HepG2 (cell line): Measurements from ENCODE around the gene PKD2L1. TPM values are rescaled to one million over a fixed set of nuclear protein-coding genes. Genes with fewer than 3 reads are reported as not detected.

Experiments
- CCDC6 ChIP-seq: sonication (generic); formaldehyde crosslinking; IDR thresholded peaks from 2 replicates; pipeline ENCODE4 v1.8.1; 2022; ENCODE audit warnings: mild to moderate bottlenecking, missing genetic modification reagents, moderate library complexity
- E2F1 ChIP-seq: sonication (generic); formaldehyde crosslinking; IDR thresholded peaks from 2 replicates; pipeline ENCODE4 v1.5.0; 2020; ENCODE audit warnings: missing genetic modification reagents
- JUND ChIP-seq: sonication (generic); formaldehyde crosslinking; IDR thresholded peaks from 2 replicates; pipeline ENCODE4 v1.8.0; 2022; ENCODE audit warnings: mild to moderate bottlenecking, missing genetic modification reagents
- KDM1A ChIP-seq: IDR thresholded peaks from 2 replicates; pipeline ENCODE4 v1.6.1; 2016; ENCODE audit warnings: missing compliant biosample characterization
- KLF12 ChIP-seq: sonication (generic); formaldehyde crosslinking; IDR thresholded peaks from 2 replicates; pipeline ENCODE4 v1.4.0; 2020; ENCODE audit warnings: missing genetic modification reagents, borderline replicate concordance
- MAFK ChIP-seq, 2 experiments: IDR thresholded peaks in 1 of 2; conservative IDR thresholded peaks in 1 of 2; 2 replicates each; pipeline ENCODE4 v1.6.1; 2011; ENCODE audit warnings: improper control_type of control experiment in 2 of 2, low read length in 2 of 2
- PAXIP1 ChIP-seq: sonication (generic); formaldehyde crosslinking; conservative IDR thresholded peaks from 2 replicates; pipeline ENCODE4 v1.4.0; 2020; ENCODE audit warnings: mild to moderate bottlenecking, missing genetic modification reagents, moderate library complexity
- PHF21A ChIP-seq: sonication (generic); formaldehyde crosslinking; IDR thresholded peaks from 2 replicates; pipeline ENCODE4 v1.5.0; 2020; ENCODE audit warnings: mild to moderate bottlenecking, missing genetic modification reagents
- RERE ChIP-seq: IDR thresholded peaks from 2 replicates; pipeline ENCODE4 v1.6.1; 2016; ENCODE audit warnings: low read depth, missing genetic modification reagents, missing compliant biosample characterization
- SOX5 ChIP-seq: IDR thresholded peaks from 2 replicates; pipeline ENCODE4 v1.6.1; 2016; ENCODE audit warnings: borderline replicate concordance
- TOE1 ChIP-seq: sonication (generic); formaldehyde crosslinking; IDR thresholded peaks from 2 replicates; pipeline ENCODE4 v1.4.0; 2020; ENCODE audit warnings: mild to moderate bottlenecking, missing genetic modification reagents
- ZFYVE20 ChIP-seq: sonication (generic); formaldehyde crosslinking; IDR thresholded peaks from 2 replicates; pipeline ENCODE4 v1.8.0; 2023; ENCODE audit warnings: low read depth, mild to moderate bottlenecking, moderate library complexity, missing genetic modification reagents, borderline replicate concordance
- ZNF276 ChIP-seq: sonication (generic); formaldehyde crosslinking; IDR thresholded peaks from 2 replicates; pipeline ENCODE4 v1.4.0; 2020; ENCODE audit warnings: mild to moderate bottlenecking, low read depth, missing genetic modification reagents
- ZNF367 ChIP-seq: sonication (generic); formaldehyde crosslinking; IDR thresholded peaks from 2 replicates; pipeline ENCODE4 v1.4.0; 2020; ENCODE audit warnings: missing genetic modification reagents, borderline replicate concordance
- ZNF614 ChIP-seq: IDR thresholded peaks from 2 replicates; pipeline ENCODE4 v1.6.1; 2018; ENCODE audit warnings: missing biosample characterization, missing genetic modification reagents, inconsistent platforms, borderline replicate concordance
- polyA plus RNA-seq, 8 experiments: library from polyadenylated mRNA; depleted of rRNA in 3 of 8; stranded (reverse) in 7 of 8; unstranded in 1 of 8; fragments of >200 nt; fragmentation: Illumina TruSeq in 4 of 8; extraction: Trizol in 4 of 8; gene quantifications; 2 replicates each; pipeline versions ENCODE4 v1.2.1 to v1.2.3, GENCODE V29; 2011 to 2016; ENCODE audit warnings: low read depth in 4 of 8, missing spikeins in 1 of 8, mixed read lengths in 1 of 8; ENCODE audit not compliant: insufficient read depth in 1 of 8
- total RNA-seq, 5 experiments: library from RNA; depleted of rRNA; stranded (reverse); fragments of >200 nt; fragmentation: Illumina TruSeq; extraction: Trizol; gene quantifications; 2 replicates each; pipeline ENCODE4 v1.2.3, GENCODE V29; 2016; ENCODE audit warnings: low read depth in 1 of 5

PKD2L1 gene
- total and polyA plus RNA-seq, 2 of the 13 experiments (the other 11 are each of a cell fraction or from before 2014, with no cell fraction given): 0.07 to 0.15 TPM

- TF ChIP-seq KLF12 (CRISPR knock-in tag): no peak; the same call in 1 of the 2 replicates
- peak; percentile 71 for TF ChIP-seq TOE1 (CRISPR knock-in tag)
- TF ChIP-seq ZNF276 (CRISPR knock-in tag): no peak; the same call in 1 of the 2 replicates
- TF ChIP-seq SOX5 (CRISPR knock-in tag): peak; percentile 65; the same call in 1 of the 2 replicates
- TF ChIP-seq KDM1A (CRISPR knock-in tag): 0 out of 2 replicates have a peak, but pooled peaks have one; percentile 47
- peak; percentile 30; the same call in 1 of the 2 replicates for TF ChIP-seq RERE (CRISPR knock-in tag)
- TF ChIP-seq E2F1 (CRISPR knock-in tag): peak; percentile 79
- no peak for TF ChIP-seq ZNF367 (CRISPR knock-in tag)
- TF ChIP-seq PAXIP1 (CRISPR knock-in tag): peak; percentile 67; the same call in 1 of the 2 replicates
- no peak for TF ChIP-seq ZFYVE20 (CRISPR knock-in tag)
- TF ChIP-seq MAFK (conservative IDR thresholded peaks at IDR 0.05 in 1 of 2, IDR thresholded peaks at IDR 0.05 in 1 of 2; ENCODE audit: low read length in 2 of 2): peak in 1 of 2 experiments; percentile 16; a peak in 1 of 4 replicates
- TF ChIP-seq ZNF614 (CRISPR knock-in tag): peak; percentile 66; the same call in 1 of the 2 replicates
- 0 out of 2 replicates have a peak, but pooled peaks have one; percentile 34 for TF ChIP-seq JUND
- TF ChIP-seq CCDC6 (CRISPR knock-in tag): peak; percentile 18; the same call in 1 of the 2 replicates
- TF ChIP-seq PHF21A (CRISPR knock-in tag): peak; percentile 54; the same call in 1 of the 2 replicates
These were observed 43.5 kb upstream of the PKD2L1 start (continued) for GRCh38 chr10:100373298-100374199.
